Stimulated activated CD8-positive, alpha-beta memory T cell treated with anti-CD3 and anti-CD28 coated beads, Interleukin-2, amount 100 ng/mL, for 48 hours (primary cell): Measurements from ENCODE around the gene CCDC174.

Experiments
- DNase-seq, 2 donors: peaks; one replicate each; pipeline ENCODE4 v3.0.0-alpha.2; 2020; ENCODE audit warnings: low read depth in 2 of 2

CCDC174 gene

DNA sequence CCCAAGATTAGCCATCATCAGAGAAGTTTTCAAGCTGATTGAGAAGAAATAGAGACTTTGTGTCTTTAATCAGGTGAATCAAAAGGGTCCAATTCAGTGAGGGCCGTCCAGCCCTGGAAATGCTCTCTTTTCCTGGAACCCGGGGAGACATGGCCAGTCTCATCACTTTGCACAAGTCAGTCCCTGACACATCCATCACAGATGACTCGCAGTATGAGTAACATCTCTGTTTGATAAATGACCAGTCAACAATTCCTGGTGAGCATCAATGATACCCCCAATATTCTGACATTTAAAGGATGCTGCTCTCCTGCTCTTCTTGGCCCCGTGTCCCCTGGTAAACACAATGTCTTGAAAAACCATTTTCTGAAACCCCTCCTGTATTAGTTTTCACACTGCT, 50.1 kb downstream of the CCDC174 start:
- no peak for DNase-seq

DNA sequence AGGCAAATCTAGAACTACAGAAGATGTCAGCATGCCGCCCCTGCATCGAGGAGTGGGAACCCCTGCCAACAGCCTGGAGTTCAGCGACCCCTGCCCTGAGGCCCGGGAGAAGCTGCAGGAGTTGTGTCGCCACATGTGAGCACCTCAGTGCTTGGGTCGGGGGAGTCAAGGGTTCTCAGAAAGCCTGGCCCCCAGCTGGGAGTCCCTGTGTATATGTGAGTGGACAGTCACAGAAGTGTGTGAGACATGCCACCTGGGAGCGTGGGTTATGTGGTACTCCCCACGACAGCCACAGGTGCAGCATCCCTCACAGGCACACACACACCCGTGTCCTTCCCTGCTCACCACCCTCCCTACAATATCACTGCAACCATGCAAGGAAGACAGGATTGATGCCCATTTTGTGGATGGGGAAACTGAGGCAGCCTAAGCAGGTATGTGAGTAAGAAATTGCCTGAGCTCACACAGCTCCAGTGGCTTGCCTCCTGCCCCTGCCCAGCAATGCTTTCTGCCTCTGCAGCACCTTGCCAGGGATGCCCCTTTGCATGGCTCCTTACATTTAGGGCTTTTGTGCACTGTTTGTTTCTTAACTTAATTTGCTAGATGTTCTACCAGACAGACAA, 51.7 kb downstream of the CCDC174 start:
- no peak for DNase-seq

DNA sequence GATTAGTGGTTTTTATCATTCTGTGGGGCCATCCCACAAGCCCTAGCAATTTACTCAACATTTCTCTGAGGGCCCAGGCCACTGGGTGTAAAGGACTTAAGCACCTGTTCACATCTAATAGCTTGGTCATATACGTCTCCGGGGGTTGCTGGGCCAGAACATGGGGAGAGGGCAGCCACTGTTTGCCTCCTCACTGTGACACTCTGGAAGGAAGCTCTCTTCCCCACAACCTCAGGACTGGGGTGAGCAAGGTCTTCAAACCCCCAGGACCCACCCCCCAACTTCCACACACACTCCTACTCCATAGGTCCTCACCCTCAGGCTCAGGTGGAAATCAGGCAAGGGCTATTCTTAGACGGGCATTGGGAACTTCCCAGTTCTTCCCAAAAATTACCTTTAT, 52.2 kb downstream of the CCDC174 start:
- no peak for DNase-seq

DNA sequence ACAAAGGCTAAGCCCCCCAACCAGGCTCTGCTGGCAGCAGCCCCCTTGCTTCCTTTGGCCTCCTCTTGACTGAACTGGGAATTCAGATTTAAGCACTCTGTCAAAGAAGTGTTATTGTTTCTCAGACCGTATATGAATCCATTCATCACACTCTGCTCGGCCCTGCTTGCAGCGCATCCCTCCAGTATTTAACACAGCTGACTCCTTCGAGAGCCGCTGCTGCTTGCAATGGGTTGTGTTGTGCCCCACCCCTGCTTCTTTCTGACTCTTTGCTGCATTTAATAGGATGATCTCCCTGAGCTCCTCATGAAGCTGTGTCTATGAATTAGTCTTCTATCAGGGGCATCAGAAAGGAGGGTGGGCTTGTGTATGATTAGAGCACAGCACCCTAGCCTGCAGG, 54.5 kb downstream of the CCDC174 start:
- no peak for DNase-seq

DNA sequence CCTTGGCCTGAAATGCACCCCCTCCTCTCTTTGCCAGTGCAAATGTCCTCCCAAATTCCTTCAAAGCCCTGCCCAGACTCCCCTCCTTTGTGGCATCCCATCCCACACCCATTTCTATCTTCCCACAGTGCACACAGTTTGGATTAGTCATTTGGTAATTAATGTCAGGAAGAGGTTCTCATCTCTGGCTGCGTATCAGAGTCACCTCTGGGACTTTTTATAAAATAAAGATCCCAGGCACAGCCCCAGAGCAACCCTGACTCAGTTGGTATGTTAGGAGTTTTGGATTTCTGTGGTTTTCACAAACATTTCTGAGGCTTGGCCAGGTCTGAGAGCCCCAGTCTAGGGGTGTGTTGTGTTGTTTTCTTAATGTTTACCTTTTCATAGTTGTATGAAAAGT, 65.0 kb downstream of the CCDC174 start:
- no peak for DNase-seq

DNA sequence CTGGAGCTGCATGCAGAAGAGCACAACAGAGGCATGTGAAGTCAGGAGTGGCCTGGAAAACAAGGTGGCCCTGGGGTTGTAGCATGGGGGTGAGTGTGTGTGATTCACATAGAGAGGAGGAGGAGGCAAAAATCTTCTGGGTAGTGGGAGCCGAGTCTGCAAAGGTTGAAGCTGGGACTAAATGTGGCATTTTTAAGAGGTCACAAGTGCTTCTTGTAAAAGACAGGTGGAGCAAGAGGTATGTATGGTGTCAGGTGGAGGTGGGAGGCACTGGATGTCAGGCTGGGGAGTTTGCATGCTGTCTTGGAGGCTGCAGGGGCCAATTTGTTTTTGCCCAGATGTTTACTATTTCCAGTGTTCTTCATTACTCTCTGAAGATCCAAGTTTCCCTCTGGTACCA, 65.7 kb downstream of the CCDC174 start:
- no peak for DNase-seq

DNA sequence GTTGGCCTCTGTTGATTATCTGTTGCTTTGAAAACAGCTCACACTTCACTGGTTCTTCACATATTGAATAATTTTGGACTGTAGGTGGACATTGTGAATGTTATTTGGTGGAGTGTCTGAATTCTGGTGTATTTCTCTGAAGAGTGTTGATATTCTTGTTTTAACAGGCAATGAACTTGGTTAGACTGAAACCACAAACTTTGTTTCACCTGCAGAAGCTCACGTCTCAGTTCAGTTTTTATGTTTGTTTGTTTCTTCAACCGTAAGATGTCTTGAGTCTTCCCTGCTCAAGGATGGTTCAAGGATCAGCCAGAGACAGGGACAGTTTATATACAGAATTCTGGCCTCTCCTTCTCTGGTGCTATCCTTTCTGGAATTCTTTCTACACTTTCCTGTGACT, 67.0 kb downstream of the CCDC174 start:
- DNase-seq = no peak

DNA sequence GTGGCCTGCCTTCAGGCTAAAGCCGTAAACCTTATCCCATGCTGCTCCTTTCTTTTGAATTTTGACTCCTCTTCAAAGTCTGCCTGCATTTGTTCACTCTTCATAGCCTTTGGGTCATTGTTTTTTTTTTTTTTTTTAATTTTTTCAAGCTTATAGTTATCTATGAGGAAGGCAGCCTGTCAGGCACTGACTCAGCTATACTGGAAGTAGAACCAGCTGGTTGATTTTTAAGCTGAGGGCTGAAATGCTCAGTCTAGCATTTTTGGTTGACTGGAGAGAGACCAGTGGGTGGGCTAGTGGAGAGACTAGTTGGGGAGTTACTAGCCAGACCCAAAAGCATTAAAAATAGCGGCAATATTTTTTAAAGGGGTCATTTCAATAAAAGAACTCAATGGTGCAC, 67.4 kb downstream of the CCDC174 start:
- no peak for DNase-seq

DNA sequence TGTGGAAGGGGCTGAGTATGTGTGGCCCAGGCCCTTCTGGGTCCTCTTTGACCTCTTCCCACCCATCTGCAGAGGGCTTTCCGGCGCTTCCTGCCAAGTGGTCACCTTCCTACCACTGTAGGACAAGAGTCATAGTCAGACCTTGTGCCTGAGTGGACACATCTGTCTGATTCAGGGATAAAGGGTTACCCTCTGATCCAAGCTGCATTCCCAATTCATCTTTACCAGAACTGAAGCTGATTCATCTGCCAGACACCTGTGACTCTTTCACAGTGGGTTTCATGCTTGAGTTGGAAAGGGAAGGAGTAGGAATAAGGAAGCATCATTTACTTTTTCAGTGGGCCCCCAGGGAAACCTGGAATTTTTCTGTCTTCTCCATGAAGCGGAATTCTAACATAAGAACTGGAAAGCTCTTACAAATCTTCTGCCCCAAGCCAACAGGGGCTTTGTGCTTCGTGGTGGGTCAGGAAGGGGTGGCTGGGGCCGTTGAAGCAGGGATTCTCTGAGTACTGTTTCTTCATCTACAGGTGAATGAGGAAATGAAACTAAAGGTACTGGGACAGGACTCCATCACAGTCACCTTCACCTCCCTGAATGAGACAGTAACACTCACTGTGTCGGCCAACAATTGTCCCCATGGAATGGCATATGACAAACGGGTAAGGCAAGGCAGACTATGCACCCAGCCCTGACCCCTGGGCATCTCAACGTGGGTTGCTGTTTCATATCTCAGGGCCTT, 69.7 kb downstream of the CCDC174 start:
- DNase-seq = no peak
